DND-41 (cell line): ENCODE data around the gene LRG1.

ENCODE experiments used
- ATAC-seq: fragments of 200-7000 bp; cut with Tn5 transposase; 3 replicates; pipeline ENCODE4 v1.9.1; 2021; ENCODE audit warnings: low read depth; ENCODE audit not compliant: insufficient read depth
- DNase-seq: peaks from one replicate; pipeline ENCODE4 v3.0.0-alpha.2; 2020
- H2AFZ ChIP-seq: 2 replicates; pipeline ENCODE4 v1.6.0; 2012; ENCODE audit warnings: low read depth, low read length
- H3K27ac ChIP-seq: 2 replicates; pipeline ENCODE4 v1.5.1; 2012; ENCODE audit warnings: low read length, inconsistent platforms
- H3K27me3 ChIP-seq: fragments of 200-600 bp; sonication (generic); 2 replicates; pipeline ENCODE4 v1.6.0; 2012; ENCODE audit warnings: low read length, mild to moderate bottlenecking, inconsistent platforms; ENCODE audit not compliant: insufficient read depth, poor library complexity
- H3K36me3 ChIP-seq: 2 replicates; pipeline ENCODE4 v1.5.1; 2012; ENCODE audit warnings: low read length, inconsistent platforms; ENCODE audit not compliant: insufficient read depth
- H3K4me1 ChIP-seq: 2 replicates; pipeline ENCODE4 v1.5.1; 2012; ENCODE audit warnings: mild to moderate bottlenecking, low read length; ENCODE audit not compliant: insufficient read depth
- H3K4me2 ChIP-seq: 2 replicates; pipeline ENCODE4 v1.6.0; 2012; ENCODE audit warnings: mild to moderate bottlenecking, moderate library complexity, low read length, inconsistent platforms; ENCODE audit not compliant: insufficient read depth
- H3K4me3 ChIP-seq, 2 experiments: fragments of 200-600 bp in 1 of 2; shearing (Covaris generic) in 1 of 2; 2 replicates each; pipeline ENCODE4 v1.5.1; 2012 to 2016; ENCODE audit warnings: inconsistent platforms in 2 of 2, low read length in 2 of 2, mild to moderate bottlenecking in 2 of 2, low read depth in 1 of 2, moderate library complexity in 1 of 2
- H3K79me2 ChIP-seq: 2 replicates; pipeline ENCODE4 v1.6.0; 2012; ENCODE audit warnings: low read length, inconsistent platforms; ENCODE audit not compliant: insufficient read depth
- H3K9ac ChIP-seq: 2 replicates; pipeline ENCODE4 v1.6.0; 2012; ENCODE audit warnings: low read depth, mild to moderate bottlenecking, inconsistent platforms, low read length, moderate library complexity
- H3K9me3 ChIP-seq: 2 replicates; pipeline ENCODE4 v1.5.1; 2012; ENCODE audit warnings: low read length, moderate library complexity, mild to moderate bottlenecking, inconsistent platforms; ENCODE audit not compliant: insufficient read depth, severe bottlenecking
- H4K20me1 ChIP-seq: 2 replicates; pipeline ENCODE4 v1.6.0; 2012; ENCODE audit warnings: low read length; ENCODE audit not compliant: insufficient read depth
- EZH2 ChIP-seq: IDR thresholded peaks from 3 replicates; pipeline ENCODE4 v1.6.1; 2012; ENCODE audit warnings: borderline replicate concordance, low read depth, mild to moderate bottlenecking, moderate library complexity, low read length, inconsistent platforms; ENCODE audit not compliant: severe bottlenecking
- TF ChIP-seq, protein P1 (sequence below): IDR thresholded peaks from 2 replicates; pipeline ENCODE4 v1.5.1; 2012; ENCODE audit warnings: borderline replicate concordance, low read length, moderate library complexity, mild to moderate bottlenecking; ENCODE audit not compliant: poor library complexity, severe bottlenecking; ENCODE audit errors: extremely low read depth

The LRG1 gene

GRCh38 chr19:4539169-4539692 is 605 bp downstream of the LRG1 start:
- Histone ChIP-seq H3K9ac (no peak overlapping the region), H3K4me1 (no peaks in the 10 kb centered on the region), H3K27me3 (no peaks in the 10 kb centered on the region), H3K36me3 (no peaks in the 10 kb centered on the region), H3K9me3 (no peaks in the 10 kb centered on the region), H4K20me1 (no peaks in the 10 kb centered on the region), H3K4me2 (no peak overlapping the region), H3K27ac (no peak overlapping the region), H3K4me3 (no peak overlapping the region), H3K79me2 (no peaks in the 10 kb centered on the region), H2AFZ (no peak overlapping the region)
- TF ChIP-seq, protein P1, sequence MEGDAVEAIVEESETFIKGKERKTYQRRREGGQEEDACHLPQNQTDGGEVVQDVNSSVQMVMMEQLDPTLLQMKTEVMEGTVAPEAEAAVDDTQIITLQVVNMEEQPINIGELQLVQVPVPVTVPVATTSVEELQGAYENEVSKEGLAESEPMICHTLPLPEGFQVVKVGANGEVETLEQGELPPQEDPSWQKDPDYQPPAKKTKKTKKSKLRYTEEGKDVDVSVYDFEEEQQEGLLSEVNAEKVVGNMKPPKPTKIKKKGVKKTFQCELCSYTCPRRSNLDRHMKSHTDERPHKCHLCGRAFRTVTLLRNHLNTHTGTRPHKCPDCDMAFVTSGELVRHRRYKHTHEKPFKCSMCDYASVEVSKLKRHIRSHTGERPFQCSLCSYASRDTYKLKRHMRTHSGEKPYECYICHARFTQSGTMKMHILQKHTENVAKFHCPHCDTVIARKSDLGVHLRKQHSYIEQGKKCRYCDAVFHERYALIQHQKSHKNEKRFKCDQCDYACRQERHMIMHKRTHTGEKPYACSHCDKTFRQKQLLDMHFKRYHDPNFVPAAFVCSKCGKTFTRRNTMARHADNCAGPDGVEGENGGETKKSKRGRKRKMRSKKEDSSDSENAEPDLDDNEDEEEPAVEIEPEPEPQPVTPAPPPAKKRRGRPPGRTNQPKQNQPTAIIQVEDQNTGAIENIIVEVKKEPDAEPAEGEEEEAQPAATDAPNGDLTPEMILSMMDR, result no peak
- no peak for TF ChIP-seq EZH2
- DNase-seq, result no peak
- no peak for ATAC-seq

DNA sequence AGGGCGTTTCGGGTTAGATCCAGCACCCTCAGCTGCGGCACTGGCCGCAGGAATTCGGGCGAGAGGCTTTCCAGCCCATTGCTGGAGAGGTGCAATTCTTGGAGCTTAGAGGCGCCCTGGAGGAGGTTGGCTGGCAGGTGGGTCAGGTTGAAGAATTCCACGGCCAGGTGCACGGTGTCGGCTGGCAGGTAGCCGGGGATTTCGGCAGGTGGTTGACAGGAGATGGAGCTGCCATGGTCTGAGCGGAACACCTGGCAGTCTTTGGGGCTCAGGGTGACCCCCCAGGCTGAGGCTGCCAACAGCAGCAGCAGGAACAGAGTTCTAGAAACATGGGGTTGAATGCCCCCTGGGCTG is 1.3 kb downstream of the LRG1 start:
- no peaks in the 10 kb centered on the region for H3K79me2 ChIP-seq
- no peak overlapping the region for H3K9ac ChIP-seq
- H3K4me1 ChIP-seq, result no peaks in the 10 kb centered on the region
- ATAC-seq (no peak), DNase-seq (no peak)
- no peak overlapping the region for H2AFZ ChIP-seq
- no peaks in the 10 kb centered on the region for H3K36me3 ChIP-seq
- H3K9me3 ChIP-seq, result no peaks in the 10 kb centered on the region
- no peak overlapping the region for H3K4me2 ChIP-seq
- H3K27me3 ChIP-seq, result no peaks in the 10 kb centered on the region
- TF ChIP-seq EZH2, result no peak
- TF ChIP-seq, protein P1, result no peak
- no peak overlapping the region for H3K27ac ChIP-seq
- H3K4me3 ChIP-seq, result no peak overlapping the region
- H4K20me1 ChIP-seq, result no peaks in the 10 kb centered on the region

DNA sequence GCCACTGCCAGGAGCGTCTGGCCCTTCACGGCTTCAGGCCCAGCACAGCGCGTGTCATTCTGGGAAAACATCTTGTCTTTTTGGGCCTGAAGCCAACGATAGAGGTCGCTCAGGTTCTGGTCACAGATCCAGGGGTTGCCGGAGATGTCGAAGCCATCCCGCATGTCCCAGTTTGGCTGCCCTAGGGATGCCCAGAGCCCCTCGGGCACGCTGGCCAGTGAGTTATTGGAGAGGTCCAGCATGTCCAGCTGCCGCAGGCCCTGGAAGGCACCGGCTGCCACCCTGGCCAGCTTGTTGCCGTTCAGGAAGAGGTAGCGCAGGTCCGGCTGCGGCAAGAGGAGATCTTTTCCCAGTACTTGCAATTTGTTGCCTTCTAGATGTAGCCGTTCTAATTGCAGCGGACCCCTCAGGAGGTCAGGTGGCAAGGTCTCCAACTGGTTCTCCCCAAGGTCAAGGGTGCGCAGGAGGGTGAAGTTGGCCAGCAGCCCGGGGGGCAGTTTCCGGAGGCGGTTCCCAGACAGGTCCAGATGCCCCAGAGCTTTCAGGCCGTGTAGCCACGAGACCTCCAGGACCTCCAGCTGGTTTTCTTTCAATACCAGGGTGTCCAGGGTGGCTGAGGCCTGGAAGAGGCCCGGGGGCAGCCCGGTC is 1.8 kb downstream of the LRG1 start:
- no peak overlapping the region for H3K9ac ChIP-seq
- H3K79me2 ChIP-seq, result no peaks in the 10 kb centered on the region
- no peaks in the 10 kb centered on the region for H4K20me1 ChIP-seq
- no peak overlapping the region for H3K4me2 ChIP-seq
- no peak overlapping the region for H3K27ac ChIP-seq
- H3K4me1 ChIP-seq, result no peaks in the 10 kb centered on the region
- H2AFZ ChIP-seq, result no peak overlapping the region
- no peak for ATAC-seq
- H3K27me3 ChIP-seq, result no peaks in the 10 kb centered on the region
- H3K4me3 ChIP-seq, result no peak overlapping the region
- no peak for DNase-seq
- no peaks in the 10 kb centered on the region for H3K9me3 ChIP-seq
- no peaks in the 10 kb centered on the region for H3K36me3 ChIP-seq
- no peak for TF ChIP-seq EZH2
- TF ChIP-seq, protein P1, result no peak
